Fibroblast of the aortic adventitia (primary cell): ENCODE data around the gene GAK. TPM values are rescaled to one million over a fixed set of nuclear protein-coding genes. Genes with fewer than 3 reads are reported as not detected.

Experiments used
- DNase-seq: peaks from one replicate; pipeline ENCODE4 v3.0.0-alpha.2; 2010; ENCODE audit warnings: low read depth
- H3K4me3 ChIP-seq: 2 replicates; pipeline ENCODE4 v1.5.1; 2011; ENCODE audit warnings: low read depth, mild to moderate bottlenecking, control low read depth, low read length, moderate library complexity
- total RNA-seq: library from RNA; depleted of rRNA; stranded (reverse); fragments of >200 nt; gene quantifications from 2 replicates; pipeline ENCODE4 v1.2.3, GENCODE V29; 2012; ENCODE audit warnings: low replicate concordance
- TF ChIP-seq, protein P1 (sequence below): IDR thresholded peaks from 2 replicates; pipeline ENCODE4 v1.5.1; 2011; ENCODE audit warnings: mild to moderate bottlenecking, low read length, control low read depth, inconsistent platforms; ENCODE audit not compliant: insufficient read depth

GAK gene
- total RNA-seq, 1 donor = 49.4 TPM

DNA sequence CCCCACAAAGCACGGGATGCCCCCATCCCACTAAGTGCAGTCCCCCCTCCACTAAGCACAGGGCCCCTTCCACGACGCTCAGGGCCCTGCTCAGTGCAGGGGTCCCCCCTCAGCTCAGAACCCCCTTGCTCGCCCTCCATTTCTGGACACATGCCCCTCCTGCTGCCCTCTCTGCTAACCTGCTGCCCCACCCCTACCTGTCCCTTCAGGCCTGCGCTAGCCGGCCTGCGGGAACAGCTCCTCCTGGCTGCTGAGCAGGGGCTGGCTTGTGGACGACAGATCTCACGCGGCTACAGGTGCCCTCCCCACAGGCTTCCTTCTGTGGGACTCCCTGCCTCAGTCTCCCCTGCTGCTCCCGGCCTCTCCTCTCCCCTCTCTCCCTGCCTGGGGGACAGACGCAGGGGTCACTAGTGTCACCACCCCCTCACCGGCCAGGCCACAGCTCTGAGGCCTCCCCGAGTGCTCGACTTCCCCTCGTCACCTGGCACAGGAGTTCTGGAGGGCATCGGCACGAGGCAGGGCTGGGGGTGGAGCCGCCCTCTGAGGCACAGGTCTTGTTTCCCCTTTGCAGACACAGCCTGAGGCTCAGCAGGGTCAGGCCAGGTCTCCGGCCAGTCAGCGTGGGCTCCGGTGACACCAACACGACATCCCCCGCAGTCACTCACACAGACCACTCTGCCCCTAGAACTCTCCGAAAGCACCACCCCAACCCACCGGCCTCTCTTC is 21.6 kb downstream of the GAK start:
- no peak for DNase-seq
- H3K4me3 ChIP-seq = no peak overlapping the region
- TF ChIP-seq, protein P1, sequence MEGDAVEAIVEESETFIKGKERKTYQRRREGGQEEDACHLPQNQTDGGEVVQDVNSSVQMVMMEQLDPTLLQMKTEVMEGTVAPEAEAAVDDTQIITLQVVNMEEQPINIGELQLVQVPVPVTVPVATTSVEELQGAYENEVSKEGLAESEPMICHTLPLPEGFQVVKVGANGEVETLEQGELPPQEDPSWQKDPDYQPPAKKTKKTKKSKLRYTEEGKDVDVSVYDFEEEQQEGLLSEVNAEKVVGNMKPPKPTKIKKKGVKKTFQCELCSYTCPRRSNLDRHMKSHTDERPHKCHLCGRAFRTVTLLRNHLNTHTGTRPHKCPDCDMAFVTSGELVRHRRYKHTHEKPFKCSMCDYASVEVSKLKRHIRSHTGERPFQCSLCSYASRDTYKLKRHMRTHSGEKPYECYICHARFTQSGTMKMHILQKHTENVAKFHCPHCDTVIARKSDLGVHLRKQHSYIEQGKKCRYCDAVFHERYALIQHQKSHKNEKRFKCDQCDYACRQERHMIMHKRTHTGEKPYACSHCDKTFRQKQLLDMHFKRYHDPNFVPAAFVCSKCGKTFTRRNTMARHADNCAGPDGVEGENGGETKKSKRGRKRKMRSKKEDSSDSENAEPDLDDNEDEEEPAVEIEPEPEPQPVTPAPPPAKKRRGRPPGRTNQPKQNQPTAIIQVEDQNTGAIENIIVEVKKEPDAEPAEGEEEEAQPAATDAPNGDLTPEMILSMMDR = no peak

DNA sequence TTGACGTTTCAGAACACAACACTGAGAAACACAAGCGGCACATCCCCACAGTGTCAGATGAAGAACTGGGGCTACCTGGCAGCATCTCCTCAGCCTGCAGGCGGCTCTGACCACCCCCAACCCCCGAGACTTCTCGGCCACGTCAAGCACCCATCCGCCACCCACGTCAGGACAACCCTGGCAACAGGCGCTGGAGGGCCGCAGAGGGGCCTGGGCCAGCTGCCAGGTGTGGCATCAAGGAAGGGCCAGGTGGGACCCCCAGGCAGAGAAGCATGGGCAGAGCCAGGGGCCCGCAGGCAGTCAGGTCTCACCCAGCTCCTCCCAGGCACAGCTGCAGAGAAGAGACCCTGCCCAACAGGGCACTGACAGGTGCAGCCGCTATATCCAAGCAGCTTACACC is 22.3 kb downstream of the GAK start:
- TF ChIP-seq, protein P1 = no peak
- no peak for DNase-seq
- H3K4me3 ChIP-seq = no peak overlapping the region

DNA sequence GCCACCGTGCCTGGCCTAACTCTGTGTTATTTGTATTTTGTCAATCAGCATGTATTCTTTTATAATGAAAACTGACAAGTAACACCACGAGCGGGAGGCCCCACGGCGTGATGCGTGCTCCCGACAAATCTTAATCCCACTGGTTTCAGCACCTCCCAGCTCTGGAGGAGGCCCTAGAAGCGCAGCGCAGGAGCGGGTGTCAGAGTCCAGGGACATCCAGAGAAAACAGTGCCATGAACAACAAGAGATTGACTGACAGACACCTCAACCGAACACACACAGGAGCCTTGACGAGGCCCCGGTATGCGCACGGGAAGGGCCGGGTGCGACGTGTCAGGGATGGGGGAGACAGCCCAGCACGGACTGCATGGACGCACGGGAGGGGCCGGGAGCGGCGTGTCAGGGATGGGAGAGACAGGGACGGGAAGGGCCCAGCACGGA is 23.0 kb downstream of the GAK start:
- TF ChIP-seq, protein P1 = no peak
- H3K4me3 ChIP-seq = no peak overlapping the region
- no peak for DNase-seq

DNA sequence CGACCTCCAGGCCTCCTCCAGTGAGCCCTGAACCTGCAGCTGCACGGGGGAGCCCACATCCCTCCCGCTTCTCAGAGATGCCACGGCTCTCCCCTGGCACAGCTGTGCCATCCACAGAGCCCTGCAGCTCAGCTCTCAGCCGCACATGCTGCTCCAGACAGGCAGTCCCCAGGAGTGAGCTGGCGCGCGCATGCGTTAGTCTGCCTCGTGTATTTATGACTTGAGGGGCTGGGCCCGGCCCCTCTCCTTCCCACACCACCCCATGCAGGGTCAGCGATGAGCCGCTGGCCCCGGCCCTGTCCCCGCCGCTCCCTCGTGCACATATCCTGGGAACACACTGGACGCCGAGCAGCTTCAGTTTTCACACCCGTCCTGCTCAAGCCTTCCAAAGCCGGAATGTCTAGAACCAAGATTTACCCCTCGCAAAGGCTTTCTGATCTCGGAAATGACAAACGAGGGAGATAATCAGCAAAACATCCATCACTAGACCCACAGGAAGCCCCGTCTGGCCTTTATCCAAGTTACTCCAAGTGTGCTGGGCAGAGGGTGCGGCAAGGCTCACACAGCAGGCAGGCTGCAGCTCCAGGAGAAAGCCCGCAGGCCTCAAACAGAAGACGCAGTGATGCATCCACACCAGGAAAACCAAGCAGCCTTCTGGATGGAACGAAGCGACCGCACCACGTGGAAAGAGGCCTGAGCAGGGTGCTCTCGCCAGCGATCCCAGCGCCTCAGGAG is 24.3 kb downstream of the GAK start:
- TF ChIP-seq, protein P1 = no peak
- H3K4me3 ChIP-seq = no peak overlapping the region
- DNase-seq = no peak

DNA sequence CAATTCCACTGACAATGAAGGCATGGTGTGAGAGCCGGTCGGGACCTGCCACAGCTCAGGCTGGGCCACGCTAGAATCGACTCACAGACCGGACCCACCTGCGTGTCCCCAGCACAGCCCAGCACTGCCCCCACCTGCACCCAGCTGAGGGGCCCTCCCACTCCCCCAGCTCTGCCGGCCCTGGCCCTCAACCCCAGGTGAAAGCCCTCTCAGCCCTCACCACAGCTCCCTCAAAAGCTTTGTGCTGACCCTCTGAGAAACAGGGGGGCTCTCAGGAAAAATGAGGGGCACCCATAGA is 25.1 kb downstream of the GAK start:
- TF ChIP-seq, protein P1 = no peak

DNA sequence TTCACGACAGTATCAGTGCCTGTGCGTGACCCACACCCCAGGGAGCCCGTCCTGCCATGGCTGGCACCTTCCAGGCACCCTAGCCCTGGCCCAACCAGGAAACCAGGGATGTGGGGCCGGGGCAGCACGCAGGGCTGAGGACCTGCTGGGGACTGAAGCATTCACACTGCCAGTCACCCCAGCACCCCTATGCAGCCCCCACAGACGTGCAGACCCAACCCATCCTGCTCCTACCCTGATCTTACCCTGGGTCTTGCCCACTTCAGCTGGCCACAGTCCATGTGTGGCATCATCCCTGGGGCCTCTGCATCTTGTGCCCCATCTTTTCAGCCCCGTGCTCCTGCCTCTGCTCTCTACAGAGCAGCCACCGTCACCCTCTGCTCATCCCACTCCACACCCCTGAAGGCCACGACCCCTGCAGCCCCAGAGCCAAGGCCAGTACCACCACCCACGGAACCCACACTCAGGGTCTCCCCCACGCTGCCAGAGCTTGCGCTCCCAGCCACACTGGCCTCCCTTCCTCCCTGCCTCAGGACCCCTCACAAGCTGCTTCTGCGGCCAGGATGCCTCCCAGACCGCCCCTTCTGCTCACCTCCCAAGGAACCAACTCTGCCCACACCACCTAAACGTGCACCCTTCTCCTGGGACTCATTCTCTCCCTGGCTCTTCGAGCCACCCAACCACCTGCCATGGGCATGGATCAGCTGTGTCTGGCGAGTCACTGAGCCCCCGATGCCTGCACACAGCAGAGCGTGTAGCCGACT is 25.6 kb downstream of the GAK start:
- H3K4me3 ChIP-seq = no peak overlapping the region
- TF ChIP-seq, protein P1 = no peak
- DNase-seq = no peak

More for the DNA sequence above, 25.1 kb downstream of the GAK start:
- DNase-seq = no peak
- no peak overlapping the region for H3K4me3 ChIP-seq
